HG02973 (cell line): Measurements from ENCODE around the gene ITIH4.

Experiments
- ATAC-seq: cut with Tn5 transposase; IDR thresholded peaks from one replicate; pipeline ENCODE4 v1.9.1; 2021; ENCODE audit warnings: moderate library complexity; ENCODE audit not compliant: unreplicated experiment

The ITIH4 gene

DNA sequence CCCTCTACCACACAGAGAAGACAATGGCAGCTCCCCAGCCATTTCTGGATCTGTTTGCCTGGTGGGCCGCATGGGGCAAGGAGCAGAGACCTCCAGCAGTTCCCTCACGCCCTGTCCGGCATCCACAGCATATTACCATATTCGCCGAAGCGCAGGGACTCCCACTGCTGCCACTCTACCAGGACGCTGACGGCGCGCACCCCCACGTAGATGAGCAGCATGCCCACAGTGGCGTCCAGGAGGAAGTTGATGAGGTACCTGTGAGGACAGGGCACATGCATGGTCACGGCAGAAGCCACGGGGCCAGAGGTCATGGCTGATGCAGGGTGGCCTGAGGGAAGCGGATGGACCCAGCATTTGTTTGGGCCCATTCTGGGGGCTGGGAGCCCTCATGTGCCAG is 19.2 kb upstream of the ITIH4 start:
- no peak for ATAC-seq

DNA sequence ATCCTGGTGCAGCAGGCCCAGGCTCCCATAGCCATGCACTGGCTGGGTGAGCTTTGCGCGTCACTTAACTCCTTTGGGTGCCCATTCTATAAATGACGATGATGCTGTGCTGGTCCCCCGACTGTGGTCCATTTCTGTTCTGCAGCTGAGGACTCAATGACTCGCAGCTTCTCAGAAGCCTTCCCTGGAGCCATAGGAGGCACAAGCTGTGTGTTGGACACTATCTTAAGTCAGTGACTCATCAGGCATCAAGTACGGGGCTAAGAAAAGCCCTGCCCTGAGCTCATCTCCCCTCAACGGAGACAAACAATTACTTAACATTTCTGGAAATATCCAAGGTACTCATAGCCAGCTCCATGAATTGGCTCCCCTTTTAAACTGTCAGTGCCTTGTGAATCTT is 18.1 kb upstream of the ITIH4 start:
- no peak for ATAC-seq

DNA sequence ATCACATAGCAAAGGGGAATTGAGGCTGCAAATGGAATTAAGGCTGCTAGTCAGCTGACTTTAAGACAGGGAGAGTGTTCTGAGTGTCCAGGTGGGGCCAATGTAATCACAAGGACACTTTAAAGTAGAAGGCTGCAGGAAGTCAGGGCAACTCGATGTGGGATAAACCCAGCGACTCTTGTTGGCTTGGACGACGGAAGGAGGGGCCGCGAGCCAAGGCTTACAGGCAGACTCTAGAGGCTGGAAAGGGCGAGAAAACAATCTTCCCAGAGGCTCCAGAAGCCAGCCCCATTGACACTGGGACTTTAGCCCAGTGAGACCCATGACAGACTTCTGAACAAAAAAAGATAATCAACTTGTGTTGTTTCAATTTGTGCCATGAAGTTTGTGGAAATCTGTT is 17.3 kb upstream of the ITIH4 start:
- ATAC-seq: no peak

DNA sequence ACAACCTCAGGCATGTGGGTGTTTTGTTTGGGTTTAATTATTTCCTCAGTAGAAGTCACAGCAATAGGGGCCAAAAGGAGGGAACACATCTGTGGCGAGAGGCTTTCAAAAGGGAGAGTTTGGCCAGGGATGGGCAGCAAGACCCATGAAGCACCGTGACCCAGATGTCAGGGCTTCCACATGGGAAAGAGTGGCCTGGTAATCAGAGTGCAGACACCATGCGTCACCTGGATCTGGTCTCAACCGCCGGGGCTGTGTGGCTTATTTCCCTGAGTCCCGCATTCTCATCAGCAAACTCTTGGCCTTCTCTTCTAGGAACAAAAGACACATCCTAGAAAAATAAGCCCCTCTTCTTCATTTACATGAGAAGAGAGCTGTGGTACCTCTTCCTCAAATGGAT is 16.8 kb upstream of the ITIH4 start:
- no peak for ATAC-seq

DNA sequence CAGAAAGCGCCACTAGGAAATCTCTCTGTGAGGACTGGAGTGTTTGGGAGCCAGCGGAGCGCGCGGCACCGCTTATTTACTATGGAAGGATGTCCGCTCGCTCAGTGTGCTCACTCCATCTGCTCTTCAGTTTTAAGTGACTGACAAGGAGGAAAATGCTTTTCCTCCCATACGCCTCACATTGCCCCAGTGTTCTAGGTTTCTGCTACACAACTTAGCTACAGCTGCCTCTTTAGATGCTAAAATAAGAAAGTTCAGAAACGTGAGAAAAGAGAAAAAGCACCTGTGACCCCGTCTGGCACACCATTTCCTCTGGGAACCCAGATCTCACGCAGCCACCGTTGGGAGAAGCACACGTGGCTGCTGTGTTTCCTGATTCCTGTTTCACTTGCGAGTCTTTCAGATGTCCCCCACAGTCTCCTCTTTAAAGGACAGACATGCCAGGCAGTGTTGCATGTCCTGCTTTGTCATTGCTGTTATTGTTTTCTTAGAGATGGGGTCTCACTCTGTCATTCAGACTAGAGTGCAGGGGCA is 16.0 kb upstream of the ITIH4 start:
- ATAC-seq: no peak

DNA sequence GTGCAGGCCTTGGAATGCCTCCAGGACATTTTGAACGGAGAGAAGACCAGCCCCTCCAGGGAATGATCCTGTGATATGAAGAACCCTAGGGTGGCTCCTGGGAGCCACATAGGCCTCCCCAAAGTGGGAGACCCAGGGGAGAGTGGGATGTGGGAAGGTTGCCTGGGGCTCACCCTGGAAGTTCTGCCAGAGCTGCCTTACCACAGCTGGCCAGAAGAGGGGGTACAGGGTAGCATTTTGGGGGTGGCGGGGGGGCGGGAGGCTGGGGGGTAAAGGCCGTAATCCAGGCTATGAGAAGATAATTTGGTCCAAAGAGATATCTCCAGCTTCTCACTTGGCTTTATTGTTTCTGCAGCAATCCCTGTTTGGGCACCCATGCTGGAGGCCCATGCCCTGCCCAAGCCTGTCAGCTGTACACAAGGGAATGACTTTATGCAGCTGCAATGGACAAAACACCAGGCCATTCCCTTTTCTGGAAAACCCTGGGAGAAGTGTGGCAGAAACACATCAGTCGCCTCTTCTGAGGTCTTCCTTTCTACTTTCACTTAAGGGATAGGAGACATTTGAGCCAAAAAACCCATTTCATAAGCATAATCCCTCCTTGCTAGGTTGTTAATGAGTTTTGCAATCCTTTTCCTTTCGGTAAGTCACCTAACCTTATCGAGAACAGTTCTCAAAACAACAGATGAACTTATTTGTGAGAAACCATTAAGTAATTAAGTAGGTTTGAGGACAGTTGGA is 15.4 kb upstream of the ITIH4 start:
- ATAC-seq: no peak

DNA sequence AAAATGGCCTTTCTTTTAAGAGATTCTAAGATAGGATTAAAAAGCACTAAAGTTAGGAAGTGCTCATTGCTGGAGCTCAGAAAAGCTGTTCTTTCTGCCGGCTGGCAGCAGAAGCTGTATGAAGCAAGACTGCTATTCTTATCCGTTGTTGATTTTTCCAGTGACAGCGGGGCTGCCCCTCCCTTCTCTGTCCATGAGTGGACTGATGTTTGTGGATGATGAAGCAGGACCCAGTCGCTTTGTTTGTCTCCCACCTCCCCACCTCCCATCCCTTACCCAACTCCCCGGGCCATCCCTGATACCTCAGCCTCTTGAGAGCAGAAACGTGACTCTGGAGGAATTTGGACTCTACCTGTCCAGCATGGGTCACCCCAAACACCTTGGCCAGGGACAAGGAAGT is 14.7 kb upstream of the ITIH4 start:
- ATAC-seq: no peak

DNA sequence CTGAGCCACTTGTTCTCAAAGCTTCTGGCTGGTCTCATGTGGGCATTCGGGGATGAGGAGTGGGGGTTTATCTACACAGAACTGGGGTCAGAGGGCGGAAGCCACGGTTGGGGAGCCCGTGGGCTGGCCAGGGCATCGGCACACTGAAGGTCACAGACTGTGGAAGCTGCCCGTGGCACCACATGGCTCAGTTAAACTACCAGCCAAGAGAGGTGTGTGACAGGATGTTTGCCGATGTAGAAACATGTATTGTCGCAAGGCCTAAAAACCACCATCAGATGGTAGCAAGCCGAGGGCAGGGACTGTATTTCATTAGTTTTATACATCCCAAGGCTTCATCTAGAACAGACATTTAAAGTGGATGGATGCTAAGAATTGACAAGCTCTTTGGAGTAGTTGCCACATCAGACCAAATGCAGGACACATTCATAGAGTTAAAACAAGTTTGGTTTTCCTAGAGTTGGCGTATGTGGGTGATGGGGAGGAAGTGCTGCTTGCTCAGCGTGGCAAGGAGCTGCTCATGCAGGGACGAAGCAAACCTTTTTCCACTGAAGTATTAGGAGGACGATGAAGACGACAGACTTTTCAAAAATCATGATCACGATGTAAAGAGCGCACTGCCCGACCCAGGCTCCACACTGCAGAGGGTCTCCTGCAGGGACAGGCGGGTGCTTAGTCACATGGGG is 14.0 kb upstream of the ITIH4 start:
- no peak for ATAC-seq

DNA sequence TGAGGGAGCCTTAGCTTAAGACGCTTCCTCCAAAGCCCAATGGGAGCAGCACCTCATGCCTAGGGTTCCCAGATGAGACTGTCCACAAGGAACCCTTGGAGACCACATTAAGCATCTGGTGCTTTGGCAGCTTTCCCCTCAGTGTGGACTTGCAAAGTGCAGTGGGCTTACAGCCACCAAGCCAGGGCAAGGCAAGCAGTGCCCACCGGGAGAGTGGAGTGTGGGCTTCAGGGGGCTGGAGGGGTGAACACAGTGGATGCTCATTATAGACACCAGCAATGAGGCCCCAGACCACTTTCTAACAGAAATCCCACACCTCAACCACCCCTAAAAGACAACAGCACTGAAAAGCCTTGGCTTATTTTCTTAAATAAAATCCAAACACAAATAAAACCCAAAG is 13.4 kb upstream of the ITIH4 start:
- no peak for ATAC-seq

DNA sequence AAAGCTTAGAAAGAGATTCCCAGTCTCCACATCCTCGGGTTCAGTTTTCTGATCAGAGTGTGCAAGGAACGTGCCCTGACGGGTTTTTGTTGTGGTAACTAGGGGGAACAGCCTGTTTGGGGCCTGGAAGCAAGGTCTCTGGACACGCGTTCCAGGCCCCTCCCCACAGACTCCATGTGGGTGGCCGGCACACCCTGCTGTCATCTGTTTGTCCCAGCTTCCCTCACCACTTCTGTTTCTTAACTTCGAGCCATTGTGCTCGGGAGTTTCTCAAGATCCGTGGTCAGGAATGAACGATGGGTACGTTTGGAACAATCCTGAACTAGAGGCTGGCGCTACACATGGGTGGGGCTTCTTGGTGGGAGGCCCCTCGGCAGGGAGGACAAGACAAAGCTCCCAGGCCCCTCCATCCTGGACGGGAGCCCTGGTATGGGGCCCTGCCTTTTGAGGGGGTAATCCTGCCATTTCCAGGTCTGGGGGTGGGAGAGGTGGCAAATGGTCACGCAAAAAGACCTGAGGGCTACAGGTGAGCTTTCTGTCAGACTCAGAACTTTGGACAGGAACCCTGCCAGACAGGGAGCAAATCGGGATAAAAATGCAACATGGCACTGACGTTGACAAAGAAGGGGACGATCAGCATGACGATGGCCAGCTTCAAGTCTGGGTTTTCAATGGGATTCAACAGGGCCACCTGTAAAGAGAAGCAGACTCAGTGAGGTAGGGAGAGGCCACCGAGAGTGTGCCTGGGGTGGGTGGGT is 12.8 kb upstream of the ITIH4 start:
- ATAC-seq: no peak

DNA sequence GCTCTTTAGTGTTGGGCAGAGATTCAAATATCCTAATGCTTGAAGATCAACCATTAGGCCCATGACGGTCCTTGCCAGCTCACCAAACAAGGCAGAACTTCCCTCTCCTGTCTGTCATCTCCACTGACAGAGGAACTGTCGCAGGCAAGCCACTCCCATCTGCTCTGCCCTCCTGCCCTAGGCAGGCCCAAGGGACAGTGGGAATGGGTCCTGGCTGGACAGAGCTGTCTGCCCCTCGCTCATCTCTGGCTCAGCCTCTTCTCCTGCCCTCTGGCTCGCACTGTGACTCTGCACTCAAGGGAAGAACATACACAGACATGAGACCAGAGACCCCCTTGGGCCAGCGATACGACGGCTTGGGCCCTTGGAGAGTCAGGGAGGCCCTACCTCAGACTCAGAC is 12.0 kb upstream of the ITIH4 start:
- no peak for ATAC-seq

DNA sequence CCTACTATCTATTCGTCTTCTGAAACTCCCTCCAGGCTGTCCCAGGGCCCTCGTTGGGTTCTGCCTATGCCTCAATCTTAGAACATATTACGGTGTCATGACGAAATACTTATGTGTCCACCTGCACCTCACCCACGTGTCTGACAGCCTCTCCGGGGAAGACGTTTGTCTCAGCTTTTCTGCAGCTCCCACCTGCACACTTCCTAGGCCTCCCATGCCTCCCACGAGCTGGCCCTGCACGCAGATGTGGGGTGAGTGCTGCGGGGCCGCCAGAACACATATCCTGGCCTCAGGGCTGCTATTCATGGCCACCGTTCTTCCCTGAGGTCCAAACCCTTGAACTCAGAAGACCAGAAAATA is 11.5 kb upstream of the ITIH4 start:
- no peak for ATAC-seq

DNA sequence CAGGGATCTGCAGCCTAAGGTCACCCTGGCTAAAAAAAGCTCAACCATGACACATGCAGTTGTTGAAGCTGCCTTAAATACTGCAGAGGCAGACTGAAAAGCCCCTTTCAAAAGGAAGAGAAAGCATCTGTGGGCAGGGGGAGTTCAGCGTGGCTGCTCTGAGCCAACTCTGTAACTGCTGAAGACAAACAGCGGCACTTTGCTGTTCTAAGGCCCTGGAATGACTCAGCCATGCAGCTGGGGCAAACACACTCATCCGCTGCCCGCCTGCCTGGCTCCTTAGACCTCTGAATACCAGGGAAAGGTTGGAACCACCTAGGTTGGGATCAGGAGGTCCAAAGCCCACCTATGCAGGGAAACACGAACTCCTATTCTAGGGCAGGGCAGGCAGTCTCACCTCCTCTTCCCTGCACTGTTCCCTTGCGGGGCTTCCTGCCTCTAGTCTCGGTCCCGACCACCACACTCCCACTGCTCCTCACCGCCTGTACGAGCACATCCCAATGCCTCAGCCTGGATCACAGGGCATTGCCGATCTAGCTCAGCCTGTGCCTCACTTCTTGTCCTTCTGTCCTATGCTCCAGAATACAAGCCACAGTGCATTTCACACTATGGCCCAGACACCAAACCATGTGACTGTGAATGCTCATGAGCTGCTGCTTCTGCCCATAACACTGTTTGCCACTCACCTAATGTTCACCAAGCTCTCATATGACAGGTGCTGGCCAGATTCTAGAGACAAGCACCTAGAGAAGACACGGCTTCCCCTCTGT is 10.9 kb upstream of the ITIH4 start:
- no peak for ATAC-seq

DNA sequence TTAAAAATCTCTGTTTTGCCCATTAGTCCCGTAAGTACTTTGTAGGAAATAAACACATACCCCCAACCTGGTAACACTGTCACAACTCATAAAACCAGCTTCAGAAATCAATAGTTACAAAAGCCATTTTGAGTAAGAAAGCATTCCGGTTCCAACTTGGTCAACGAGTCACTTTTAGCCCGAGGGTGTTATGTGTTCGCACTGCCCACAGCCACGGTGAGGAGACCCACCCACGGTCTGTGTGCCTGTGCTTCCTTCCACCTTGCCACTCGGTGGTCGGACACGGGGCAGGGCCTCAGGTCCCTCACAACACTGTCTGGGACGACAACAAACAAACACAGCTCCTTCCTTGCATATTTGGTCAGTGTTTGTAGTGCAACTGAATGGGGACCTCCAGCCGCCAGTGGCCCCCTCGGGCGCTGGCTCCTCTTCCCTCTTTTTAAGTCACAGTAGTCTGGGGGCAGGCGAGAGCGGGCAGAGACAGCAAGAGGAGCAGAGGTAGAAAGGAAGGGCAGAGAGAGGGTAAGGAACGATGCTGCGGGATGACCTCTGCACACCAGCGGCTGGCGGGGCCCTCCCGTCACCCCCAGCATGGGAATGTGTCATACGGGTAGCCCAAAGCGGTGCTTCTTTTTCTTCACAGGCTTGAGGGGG is 9.5 kb upstream of the ITIH4 start:
- ATAC-seq: no peak

DNA sequence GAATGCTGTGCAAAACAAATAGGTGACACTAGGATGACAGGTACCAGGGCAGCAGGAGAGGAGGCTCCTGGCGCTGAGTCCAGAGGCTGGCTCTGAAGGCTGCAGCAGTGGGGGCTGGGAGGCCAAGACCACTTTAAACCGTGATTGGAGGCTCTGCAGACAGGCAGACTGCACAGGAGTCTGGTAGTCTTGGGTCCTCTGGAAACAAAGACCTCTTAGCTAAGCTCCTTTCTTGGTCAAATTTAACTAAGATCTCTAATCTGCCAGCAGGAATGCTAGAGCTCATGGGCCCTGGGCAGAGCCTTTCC is 8.8 kb upstream of the ITIH4 start:
- no peak for ATAC-seq

DNA sequence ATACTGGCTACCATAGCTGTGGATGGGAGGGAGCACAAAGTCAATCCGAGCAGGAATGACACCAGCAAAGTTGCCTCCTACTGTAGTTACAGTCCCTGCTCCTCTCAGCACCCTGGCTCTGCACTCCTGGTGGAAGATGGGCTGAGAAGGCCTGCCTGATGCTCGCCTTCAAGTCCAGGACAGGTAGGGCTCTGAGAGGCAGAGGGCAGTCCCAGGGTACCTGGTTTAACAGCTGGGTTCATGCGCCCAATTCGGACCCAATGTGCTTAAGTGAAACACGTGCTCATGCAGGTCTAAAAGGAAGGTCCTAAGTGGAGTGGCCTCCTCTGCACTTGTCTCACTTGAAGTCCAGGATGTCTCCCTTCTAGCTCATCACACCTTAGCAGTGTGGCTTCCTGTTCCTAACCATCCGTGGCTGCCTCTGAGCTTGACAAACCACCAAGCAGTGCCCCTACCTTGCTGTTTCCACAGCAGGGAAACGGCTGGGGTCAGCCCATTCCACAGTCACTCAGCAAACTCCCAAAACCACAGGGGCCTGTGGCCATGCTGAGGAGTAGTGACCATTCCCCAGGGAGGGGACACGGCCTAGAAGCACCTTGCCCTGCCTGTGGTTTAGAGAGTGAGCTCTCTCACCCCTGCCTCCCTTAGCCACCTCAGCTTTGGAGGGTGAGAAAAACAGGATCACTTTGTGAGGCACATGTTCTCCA is 8.2 kb upstream of the ITIH4 start:
- ATAC-seq: no peak

DNA sequence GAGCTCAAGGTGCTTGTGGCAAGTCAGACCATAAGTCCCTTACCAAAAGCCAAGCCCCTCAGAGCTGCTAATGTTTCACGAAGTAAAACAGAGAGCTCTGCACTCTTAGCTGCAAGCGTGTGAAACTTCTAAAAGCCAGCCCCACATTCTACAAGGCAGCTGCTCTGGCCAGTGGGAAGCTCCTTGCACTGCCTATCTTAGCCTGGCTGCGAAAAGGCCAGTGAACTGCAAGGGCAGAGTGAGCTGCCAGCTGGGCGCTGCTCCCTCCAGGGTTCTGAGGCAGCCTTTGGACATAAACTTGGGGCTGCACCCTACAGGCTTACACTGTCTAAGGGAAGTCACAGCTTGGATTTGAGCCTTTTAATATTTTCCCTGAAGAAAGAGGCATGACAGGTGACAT is 6.5 kb upstream of the ITIH4 start:
- no peak for ATAC-seq

DNA sequence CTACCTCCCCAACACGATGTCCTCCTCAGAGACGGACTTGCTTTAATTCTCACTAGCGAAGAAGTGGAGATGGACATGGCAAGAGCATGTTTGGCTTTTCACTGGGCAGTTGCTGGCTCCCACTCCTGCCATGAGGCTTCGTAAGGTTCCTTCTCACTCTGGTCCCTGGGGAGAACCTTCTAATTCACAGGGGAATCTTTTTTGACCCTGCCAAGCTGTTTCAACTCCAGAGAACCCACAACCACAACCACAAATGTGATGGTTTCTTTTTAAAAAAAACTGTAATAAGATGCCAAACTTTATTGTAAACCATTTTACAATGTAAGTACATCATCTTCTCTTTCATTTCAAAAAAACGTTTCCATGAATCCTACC is 6.0 kb upstream of the ITIH4 start:
- no peak for ATAC-seq

DNA sequence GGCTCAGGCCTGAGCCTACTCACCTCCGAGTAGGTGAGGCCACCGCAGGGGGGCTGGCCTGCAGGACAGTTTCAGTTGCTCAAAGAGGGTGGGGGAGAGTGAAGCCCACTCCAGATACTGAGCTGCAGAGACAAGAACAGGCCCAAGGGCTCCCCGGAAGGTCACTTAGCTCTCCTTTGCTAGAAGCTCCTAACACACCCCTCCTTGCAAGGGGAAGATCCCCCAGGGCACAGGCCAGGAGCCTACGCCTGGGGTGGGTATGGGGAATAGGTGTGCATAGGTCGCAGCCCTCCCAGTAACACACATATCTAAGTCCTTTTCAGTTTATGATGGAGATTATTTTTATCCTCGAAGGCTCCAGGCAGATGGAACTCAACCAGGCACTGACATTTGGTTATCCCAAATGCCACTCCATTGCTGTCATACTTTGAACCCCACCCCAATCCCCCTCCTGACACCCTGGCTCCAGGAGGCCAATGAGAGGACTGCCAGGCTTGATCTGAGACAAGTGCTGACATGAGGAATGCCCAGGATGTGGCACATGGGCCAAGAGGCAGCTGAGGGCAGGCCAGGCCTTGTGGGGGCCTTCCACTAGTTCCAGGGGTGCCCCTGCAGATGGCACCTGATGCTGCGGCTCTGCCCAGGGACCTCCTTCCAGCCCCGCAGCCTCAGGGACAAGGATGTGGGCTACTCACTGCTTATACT is 5.4 kb upstream of the ITIH4 start:
- no peak for ATAC-seq
